Stimulated activated CD4-positive, alpha-beta T cell treated with anti-CD3 and anti-CD28 coated beads, Interleukin-4, amount 100 ng/mL, for 24 hours (primary cell): ENCODE measurements around the gene RPL29.
"Not testable (repeated sequence)": the region's sequence is repeated elsewhere in the genome, so short reads cannot be mapped to it uniquely, and the experiment has no call there.

Source experiments
- DNase-seq: peaks from one replicate; pipeline ENCODE4 v3.0.0-alpha.2; 2020

The RPL29 gene

GRCh38 chr3:51995346-51996163 lies at the start of gene RPL29:
TSS of gene RPL29 (minus strand) at chr3:51995895. CDS start at chr3:51995461, 434 bp downstream.
- peak; percentile 94 for DNase-seq

DNA sequence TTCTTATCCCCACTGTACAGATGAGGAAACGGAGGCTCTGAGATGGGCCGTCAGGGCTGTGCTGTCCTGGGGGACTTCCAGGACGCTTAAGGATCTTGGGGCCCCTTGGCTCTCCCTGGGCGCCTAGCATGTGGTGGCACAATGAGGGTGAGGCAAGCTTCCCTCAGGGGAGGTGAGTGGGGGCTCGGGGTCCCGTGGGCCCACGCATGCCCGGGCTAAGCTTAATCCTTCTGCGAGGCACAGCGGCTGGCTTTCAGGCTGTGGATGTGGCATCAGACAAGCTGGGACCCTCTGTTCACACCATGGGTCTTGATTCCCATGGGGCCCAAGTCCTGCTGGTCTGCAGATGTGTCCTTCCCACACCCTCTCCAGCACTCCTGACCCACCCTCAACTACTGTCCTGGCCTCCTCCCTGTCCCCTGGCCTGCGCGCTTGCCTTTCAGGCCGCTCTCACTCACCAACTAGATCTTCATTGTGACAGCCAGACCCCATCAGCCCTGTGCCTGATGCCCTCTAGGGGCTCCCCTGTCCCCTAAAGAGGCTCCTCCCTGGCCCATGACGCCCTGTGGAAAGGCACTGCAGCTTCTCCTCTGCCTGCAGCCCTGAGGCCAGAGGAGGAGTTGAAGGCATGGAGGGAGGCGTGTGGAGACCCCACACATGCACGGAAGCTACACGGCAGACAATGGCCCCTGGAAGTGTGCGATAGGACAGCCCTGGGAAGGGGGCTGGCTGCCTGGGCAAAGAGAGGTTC lies 49.3 kb upstream of the RPL29 start:
- DNase-seq = no peak

DNA sequence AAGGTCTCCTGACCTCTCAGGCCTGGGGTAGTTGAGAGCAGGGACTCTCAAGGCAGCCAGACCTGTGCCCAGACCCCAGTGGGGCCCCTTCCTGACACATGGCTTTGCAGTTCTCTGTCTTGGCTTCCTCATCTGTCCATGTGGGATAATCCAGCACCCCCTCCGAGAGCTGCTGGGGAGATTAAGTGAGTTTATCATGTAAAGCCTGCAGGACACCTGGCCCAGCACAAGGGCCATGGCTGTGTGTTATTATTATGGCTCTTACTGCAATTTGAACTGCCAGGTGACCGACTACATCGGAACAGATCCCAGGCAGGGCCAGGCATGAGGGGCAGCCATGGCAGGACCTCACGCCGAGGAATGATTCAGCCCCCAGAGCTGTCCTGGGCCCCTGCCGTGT lies 48.1 kb upstream of the RPL29 start:
- DNase-seq = no peak

DNA sequence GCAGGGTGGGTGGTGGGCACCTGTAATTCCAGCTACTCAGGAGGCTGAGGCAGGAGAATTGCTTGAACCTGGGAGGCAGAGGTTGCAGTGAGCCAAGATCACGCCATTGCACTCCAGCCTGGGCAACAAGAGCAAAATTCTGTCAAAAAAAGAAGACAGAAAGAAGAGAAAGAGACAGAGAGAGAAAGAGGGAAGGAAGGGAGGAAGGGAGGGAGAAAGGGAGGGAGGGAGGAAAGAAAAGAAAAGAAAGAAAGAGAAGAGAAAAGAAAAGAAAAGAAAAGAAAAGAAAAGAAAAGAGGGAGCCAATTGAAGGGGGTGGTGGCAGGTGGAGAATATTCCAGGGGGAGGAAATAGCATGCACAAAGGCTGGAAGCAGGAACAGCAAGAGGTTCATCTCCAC lies 47.3 kb upstream of the RPL29 start:
- DNase-seq = not testable (repeated sequence)

DNA sequence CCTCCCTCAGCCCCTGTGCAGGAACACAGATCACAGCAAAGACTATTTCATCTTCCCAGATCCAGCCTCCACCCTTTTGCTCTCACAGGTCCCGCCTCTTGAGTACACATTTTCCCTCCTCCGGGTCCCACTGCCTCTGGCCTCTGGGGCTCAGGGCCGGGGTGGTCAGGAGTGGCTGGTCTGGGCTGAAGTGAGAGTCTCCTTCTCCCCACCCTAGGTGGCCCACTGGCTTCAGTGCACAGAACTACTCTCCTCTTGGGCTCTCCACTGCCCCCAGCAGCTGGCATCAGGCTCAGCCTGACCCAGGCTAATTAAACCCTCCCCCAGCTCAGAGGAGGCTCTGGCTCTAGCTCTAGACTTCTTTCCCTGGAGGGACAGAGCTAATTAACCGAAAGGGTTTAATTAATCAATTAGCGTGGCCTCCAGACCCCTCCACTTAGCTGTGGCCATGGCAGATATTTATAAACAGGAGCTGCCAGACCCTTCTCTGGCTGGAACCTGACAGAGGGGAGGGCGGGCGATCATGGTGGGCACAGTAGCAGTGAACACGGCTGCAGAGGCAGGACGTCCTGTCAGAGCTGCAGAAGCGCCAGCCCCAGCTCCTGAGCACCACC lies 45.5 kb upstream of the RPL29 start:
- DNase-seq = no peak

DNA sequence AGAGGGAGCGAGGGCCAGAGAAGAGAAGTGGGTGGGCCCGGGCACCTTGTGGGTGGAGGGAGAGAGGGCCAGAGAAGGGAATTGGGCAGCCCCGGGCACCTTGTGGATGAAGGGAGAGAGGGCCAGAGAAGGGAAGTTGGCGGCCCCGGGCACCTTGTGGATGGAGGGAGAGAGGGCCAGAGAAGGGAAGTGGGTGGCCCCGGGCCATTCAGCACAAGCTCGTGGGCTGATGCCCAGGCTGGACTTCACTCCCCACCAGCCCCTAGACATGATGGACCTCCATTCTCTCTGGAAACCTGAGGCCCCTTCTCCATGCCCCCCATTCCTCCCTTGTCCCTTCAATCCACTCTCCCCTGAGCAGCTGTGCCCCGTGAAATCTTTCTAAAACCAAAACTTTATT lies 44.9 kb upstream of the RPL29 start:
- no peak for DNase-seq

DNA sequence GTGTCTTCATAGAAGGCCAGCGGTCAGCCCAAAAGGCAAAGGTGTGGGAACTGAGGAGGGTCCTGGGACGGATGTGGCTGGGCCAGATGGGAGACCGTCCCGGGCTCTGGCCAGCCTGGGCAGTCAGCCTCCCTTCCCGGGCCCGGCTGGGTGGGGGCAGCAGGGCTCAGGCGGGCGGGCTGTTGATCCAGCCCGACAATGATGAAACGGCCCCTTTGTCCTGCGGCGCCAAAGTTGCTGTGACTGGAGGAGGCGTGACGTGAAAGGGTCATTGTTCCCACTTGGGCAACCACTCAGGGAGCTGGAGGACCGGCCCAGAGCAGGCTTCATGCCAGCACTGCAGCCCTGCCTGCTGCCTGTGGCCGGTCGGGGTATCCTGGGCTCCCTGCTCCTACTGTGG lies 44.2 kb upstream of the RPL29 start:
- DNase-seq = no peak

GRCh38 chr3:52039426-52039825 lies 43.7 kb upstream of the RPL29 start:
- no peak for DNase-seq

DNA sequence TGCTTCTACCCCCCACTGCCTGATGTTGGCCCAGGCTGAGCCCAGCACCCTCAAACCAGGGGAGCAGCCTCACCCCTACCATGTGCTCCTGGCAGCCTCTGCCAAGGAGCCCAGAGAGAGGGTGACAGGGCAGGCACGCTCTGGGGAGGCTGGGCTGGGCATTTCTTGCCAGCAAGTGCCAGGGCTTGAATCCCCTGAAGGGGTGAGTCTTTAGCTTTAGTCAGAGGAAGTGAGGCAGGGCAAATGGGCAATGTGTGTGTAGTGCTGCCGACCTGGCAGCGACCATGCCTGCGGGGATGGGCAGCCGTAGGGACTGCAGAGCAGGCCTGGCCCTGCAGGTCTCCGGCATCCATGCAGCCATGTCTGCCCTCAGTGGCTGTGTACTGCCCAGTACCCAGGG lies 42.5 kb upstream of the RPL29 start:
- no peak for DNase-seq

DNA sequence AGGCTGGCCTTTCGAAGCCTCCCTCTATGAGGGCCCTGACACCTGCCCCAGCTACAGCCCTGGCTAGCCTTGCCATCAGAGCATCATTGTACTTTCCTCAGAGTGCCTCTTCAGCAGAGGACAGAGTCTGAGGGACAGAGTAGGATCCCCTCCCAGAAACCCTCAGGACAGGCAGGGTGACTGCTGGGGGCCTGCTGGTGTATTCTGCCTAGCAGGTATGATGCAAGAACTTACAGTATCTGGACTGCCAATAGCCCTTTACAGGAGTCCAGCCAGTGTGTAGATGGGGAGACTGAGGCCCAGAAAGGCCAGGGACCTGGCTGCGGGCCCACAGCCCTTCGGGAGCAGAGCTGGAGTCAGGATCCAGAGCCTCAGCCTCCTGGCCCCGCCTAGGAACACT lies 41.6 kb upstream of the RPL29 start:
- DNase-seq = no peak

GRCh38 chr3:52036829-52037228 lies 41.1 kb upstream of the RPL29 start:
- DNase-seq = no peak

DNA sequence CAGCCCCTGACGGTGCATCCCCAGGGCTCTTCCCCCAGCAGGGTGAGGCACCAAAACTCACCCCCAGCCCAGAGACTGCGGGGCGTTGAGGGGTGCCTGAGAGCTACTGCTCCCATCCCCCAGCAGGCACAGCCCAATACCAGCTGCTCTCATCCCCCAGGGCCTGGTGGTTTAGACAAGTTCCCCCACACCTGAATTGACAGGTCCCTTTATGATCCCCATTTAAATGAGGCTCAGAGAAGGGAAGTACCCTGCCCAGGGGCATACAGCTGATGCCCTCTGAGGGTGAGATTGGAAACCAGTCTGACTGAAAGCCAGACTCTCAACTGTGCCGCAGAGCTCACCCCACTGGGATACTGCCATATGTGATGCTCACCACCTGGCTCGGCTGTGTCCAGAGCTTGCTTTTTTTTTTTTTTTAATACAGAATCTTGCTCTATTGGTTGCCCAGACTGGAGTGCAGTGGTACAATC lies 40.6 kb upstream of the RPL29 start:
- no peak for DNase-seq

DNA sequence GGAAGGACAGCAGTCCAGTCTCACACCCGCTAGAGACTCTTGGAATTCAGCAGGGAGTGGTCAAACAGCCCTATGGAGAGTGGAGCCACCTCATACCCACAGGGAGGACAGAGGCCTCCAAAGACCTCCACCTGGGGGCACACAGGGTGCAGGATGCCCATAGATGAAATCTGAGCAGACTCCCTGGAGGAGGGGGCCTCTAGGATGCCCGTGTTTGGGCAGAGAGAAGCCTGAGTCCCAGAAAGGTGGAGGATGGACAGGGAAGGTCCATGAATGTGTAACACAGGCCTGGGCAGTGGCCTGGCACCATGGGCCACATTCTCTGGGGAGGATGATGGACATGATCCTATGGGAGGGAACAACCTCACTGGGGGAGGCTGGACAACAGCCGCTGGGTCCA lies 39.0 kb upstream of the RPL29 start:
- DNase-seq = no peak

GRCh38 chr3:52034212-52034611 lies 38.5 kb upstream of the RPL29 start:
- DNase-seq = no peak

GRCh38 chr3:52033748-52034147 lies 38.1 kb upstream of the RPL29 start:
- not testable (repeated sequence) for DNase-seq

DNA sequence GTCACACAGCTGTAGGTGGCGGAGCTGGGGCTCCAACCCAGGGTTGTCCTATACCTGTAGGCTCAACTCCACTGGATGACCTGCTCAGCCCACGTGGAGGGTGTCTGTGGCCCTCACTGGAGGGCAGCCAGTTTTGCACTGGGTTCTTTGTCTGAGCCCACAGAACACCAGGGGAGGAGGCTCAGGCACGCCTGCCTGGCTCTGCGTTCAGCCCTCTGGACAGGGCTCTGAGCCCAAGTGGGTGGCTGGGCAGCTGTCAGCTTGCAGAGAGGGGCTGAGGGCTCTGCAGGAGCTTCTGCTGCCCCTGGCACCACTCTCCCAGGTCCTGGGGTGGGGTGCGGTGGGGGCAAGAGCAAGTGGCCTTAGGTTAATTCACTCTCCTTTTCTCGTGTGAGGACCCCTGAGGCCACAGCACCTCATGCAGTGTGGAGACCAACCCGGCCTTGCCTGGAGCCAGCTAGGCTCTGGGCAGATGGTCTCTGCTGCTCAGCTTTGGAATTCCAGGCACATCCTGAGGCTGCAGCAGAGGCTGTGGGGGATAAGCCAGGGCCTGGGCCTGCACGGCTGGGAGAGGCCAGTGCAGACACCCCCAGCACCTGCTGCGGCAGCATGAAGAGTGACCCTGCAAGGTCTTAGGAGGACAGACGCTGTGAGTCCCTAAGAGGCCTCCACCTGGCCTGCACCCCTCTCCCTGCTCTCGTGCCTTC lies 37.2 kb upstream of the RPL29 start:
- no peak for DNase-seq

- DNase-seq = no peak
These were observed 36.2 kb upstream of the RPL29 start for GRCh38 chr3:52031896-52032295.

GRCh38 chr3:52030714-52031310 lies 35.1 kb upstream of the RPL29 start:
- no peak for DNase-seq

DNA sequence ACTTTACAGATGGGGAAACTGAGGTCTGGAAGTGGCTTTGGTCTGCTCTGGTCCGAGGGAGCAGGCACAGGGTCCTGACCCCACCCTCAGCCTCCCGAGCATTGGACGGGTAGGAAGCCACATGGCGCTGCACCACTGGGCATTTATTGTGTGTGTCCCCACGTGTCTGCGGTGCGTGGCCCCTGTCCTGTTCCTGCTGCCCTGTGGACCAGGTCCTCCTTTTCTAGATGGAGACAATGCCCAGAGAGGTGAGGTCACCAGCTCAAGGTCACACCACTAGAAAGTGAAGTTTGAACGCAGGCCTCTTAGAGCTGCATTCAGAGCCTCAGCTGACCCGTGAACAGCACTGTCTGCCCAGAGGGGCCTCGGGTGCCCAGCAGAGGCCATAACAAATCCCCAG lies 33.8 kb upstream of the RPL29 start:
- DNase-seq = no peak

GRCh38 chr3:52029053-52029452 lies 33.4 kb upstream of the RPL29 start:
- no peak for DNase-seq

- DNase-seq = no peak
These were observed 32.9 kb upstream of the RPL29 start for GRCh38 chr3:52028572-52028971.

DNA sequence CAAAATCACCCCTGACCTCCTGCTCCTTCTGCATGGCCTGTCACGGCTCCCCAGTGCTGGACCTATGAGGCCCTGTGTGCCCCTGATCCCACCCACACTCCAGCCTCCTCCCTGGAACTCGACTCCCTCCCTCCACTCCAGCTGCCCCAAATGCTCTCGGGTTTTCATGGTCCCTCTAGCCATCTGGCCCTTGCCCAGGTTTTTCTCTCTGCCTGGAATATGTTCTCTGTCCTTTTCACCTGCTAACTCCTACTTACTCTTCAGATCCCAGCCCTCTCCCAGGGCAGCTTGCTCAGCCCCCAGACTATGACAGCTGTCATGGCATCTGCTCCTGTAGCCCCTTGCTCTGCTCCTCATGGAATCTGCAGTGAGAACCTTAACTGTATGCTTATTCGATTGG lies 30.3 kb upstream of the RPL29 start:
- no peak for DNase-seq

DNA sequence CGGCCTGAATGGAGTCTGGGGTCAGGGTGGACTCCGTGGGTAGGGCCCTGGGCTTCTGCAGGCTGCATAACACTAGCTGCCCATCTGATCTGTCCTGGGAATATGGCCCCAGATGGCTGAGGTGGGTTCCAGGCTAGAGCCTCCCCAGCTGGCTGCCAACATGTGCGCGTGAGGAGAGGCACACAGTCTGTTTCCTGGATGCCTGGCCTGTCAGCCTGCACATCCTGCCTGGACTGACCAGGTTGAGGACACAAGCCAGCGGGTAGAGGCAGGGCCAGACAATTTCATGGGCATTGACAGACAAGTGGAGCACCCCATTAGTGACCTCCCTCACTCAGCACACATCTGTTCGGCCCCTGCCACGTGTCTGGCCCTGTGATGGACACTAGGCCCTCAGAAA lies 29.8 kb upstream of the RPL29 start:
- DNase-seq = no peak
